GM19397 (cell line): Measurements from ENCODE around the gene ZNF275.
"Not testable (repeated sequence)": the region's sequence is repeated elsewhere in the genome, so short reads cannot be mapped to it uniquely, and the experiment has no call there.

ENCODE experiments used
- ATAC-seq: cut with Tn5 transposase; IDR thresholded peaks from one replicate; pipeline ENCODE4 v1.9.1; 2021; ENCODE audit warnings: mild to moderate bottlenecking, moderate library complexity; ENCODE audit not compliant: unreplicated experiment

The ZNF275 gene

GRCh38 chrX:153353416-153353815 is 19.5 kb downstream of the ZNF275 start:
- no peak for ATAC-seq

GRCh38 chrX:153357877-153358276 is 23.9 kb downstream of the ZNF275 start:
- no peak for ATAC-seq

DNA sequence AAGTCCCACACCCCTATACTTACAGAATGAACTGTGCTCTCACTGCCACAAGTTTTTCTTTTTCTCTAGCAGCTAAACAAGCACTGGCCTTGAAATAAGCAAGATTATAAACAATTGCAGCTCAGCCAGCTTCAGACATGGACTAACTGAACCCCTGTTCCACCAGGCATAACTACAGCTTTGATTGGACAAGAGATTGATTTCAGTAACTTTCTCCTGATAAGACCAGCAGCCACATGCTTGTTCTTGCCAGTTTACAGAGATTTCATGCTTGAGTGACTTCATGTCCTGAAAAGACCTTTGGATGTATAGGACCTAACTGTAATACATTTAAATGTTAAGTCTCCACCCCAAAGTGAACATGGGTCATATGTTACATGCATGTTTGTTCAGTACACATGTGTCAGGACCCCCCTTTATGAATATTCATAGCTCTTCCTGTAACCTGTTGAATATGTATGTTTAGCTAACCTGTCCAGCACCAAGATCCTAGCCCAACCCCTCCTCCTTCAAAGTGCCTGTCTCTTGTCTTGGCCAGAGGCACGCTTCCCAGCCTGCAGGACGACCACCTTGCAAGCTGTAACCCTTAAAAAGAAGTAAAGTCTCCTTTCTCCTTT is 27.9 kb downstream of the ZNF275 start:
- ATAC-seq, result no peak

DNA sequence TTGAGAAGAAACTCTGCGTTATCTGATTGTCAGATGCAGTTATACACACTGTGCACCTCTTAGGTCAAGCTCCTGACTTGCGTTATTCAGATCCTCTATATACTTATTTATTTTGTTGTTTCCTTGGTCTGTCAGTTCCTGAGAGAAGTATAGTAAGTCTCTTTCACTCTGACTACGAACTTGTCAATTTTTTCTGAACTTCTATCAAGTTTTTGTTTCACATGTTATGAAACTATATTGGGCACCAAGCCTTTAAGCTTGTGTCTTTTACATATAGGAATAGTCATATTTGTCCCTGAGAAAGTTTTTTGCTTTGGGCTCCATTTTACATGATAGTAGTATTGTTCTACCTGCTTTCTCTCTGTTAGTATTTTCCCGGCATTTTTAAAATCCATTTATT is 31.7 kb downstream of the ZNF275 start:
- no peak for ATAC-seq

GRCh38 chrX:153366119-153366518 is 32.2 kb downstream of the ZNF275 start:
- no peak for ATAC-seq

DNA sequence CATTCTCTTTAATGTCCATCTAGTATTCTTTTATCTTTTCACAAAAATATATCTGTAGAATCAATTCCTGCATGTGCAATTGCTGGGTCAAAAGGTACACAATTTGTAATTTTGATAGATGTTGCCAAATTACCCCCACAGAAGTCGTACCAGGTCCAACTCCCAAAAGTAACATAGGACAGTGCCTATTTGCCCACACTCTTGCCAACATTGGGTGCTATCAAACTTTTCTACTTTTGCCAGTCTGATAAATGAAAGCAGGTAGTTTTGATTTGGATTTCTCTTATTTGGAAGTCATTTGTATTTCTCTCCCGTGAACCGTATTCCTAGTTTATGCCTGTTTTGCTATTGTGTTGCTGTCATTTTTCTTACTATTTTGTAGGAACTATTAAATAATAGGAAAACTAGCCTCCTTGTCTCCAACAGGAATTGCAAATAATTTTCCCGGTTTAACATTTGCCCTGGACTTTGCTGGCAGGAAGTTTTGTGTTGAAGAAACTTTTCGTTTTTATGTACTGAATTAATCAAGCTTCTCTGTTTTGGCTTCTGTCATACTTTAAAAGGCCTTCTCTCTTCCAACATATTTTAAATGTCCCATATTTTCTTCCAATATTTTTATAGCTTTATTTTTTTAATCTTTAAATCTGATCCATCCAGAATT is 33.1 kb downstream of the ZNF275 start:
- ATAC-seq, result no peak

DNA sequence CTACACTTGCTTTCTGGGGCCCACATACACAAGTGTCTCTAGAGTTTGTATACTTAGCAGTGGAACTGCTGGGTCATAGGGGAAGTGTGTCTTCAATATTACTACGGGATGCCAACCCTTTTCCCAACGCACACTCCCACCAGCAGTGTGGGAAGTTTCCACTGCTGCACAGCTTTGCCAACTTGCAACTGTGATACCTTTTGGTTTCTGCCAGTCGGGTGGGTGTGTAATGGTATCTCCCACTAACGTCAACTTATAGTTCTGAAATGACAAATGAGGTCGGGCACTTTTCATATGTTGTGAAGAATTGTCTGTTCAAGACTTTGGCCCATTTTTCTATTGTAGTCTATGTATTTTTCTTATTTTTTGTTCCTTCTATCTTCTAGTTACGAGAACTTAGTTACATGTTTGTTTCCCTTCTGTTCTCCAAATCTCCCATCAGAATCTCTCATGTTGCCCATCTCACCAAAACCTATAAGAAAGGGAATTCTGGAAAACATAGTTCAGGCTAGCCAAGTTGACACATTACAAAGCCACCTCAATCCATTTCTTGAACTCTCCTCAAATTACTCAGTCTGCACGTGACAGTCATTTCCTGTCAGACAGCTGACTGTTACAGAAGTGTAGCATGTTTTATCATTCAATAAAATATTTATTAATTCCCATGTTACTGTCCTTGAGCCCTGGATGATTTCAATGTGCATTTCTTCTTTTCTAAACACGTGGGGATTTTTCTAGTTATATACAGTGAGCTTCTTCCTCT is 36.5 kb downstream of the ZNF275 start:
- no peak for ATAC-seq

- ATAC-seq, result no peak
Measured at GRCh38 chrX:153371256-153371655, 37.3 kb downstream of the ZNF275 start.

DNA sequence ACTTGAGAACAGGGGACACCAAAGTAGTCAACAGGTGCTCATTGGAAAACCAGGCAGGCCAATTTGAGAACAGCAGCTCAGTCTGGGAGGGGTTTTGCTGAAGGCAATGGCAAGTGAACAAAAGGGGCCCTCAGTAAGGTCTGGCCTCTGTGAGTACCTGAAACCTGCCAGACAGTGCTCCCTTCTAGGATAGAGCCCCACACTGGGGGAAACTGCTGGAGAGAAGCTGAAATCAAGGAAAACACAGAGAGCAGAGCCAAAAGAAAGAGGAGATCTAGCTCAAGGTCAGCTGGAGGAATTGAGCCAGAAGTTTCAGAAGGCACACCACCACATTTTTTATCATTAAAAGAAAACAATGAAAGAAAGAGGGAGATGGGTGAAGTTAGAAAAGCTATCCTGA is 39.0 kb downstream of the ZNF275 start:
- ATAC-seq, result no peak

DNA sequence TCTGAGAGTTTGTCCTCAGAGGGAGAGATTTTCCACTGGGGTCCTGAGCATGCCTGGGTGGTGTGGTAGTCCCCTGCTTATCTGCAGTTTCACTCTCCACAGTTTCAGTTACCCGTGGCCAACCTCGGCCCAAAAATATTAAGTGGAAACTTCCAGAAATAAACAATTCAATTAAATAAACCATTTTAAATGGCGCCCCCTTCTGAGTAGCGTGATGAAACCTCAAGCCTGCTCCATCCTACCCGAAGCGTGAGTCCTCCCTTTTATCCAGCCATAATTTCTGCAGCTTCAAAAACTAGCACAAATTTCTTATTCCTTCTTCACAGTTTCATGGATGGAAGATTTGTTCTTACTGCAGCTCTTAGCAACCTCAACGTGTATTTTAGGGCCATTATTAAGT is 40.5 kb downstream of the ZNF275 start:
- no peak for ATAC-seq

GRCh38 chrX:153375571-153375970 is 41.6 kb downstream of the ZNF275 start:
- no peak for ATAC-seq

GRCh38 chrX:153377727-153378126 is 43.8 kb downstream of the ZNF275 start:
- no peak for ATAC-seq

- no peak for ATAC-seq
Measured at GRCh38 chrX:153378607-153379006, 44.7 kb downstream of the ZNF275 start.

- no peak for ATAC-seq
Measured at GRCh38 chrX:153379508-153379907, 45.6 kb downstream of the ZNF275 start.

DNA sequence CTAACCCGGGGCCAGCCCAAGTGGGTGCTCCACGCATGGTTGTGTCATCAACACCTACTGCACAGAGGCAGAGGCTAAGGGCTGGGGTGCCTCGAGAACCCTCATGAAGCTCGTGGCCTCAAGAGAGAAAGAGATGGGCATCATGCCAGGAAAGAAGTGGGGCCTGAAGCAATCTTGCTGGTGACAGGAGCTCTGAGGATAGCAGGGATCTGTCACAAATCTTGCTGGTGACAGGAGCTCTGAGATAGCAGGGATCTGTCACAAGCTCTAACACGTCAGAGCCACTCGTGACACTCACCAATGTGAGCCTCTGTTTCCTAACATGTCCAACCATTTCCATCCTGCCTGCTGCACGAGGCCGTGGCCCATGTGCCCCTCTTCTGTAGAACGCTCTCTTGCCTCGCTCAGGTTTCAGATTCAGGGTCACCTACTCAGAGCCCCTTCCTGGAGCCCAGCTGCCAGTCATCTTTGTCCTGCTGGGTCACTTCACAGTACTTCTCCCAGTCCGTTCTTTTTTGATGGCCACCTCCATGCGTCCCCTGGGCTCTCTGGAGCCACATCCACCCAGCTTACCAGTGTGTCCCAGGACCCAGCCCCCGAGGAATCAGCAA is 46.1 kb downstream of the ZNF275 start:
- no peak for ATAC-seq

DNA sequence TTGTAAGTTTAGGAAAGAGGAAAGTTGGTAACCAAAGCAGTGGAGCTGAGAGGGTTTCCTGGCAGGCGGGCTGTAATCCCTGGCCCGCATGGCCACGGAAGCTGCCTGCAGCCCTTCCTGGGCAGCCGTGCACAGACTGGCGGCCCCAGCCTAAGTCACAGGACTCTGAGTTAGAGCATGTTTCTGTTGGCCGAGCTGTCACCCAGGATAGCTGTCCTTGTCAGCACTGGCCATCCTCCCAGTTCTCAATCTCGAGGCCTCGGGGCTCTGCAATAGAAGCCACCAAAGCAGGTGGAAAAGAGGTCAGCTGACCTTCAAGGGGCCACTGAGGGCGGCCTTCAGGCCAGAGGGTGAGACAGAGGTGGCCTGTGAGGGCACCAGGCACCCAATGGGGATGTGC is 46.7 kb downstream of the ZNF275 start:
- ATAC-seq, result no peak

GRCh38 chrX:153381684-153382532 is 48.0 kb downstream of the ZNF275 start:
- ATAC-seq, result no peak

GRCh38 chrX:153382563-153383482 is 48.9 kb downstream of the ZNF275 start:
- no peak for ATAC-seq

DNA sequence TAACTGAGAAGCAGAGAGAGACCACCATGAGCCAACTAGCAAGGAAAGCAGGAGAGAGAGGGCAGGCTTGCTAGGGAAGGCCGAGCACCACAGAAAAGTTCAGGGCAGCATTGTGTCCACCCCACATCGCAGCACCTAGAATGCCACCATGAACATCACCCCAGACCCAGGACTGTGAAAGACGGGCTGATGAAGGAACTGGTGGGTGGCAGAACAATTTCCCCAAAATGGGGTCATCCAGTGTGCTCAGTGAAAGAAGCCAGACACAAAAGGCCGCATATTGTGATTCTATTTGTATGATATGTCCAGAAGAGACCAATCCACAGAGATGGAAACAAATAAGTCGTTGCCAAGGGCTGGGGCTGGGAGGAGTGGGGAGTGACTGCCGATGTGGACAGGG is 50.4 kb downstream of the ZNF275 start:
- ATAC-seq, result no peak

- ATAC-seq, result not testable (repeated sequence)
Measured at GRCh38 chrX:153384973-153385372, 51.0 kb downstream of the ZNF275 start.
